ENCODE data around the gene STX5.
"Not testable (repeated sequence)": the region's sequence is repeated elsewhere in the genome, so short reads cannot be mapped to it uniquely, and the experiment has no call there.

STX5 gene

GRCh38 chr11:62831520-62832335, at the start of gene STX5:
TSS of gene STX5 (minus strand) at chr11:62832051. CDS start at chr11:62831243, 808 bp downstream.
- DNase-seq = peak; percentile 99 to 100 (median 100)
- intact Hi-C loops (cut with DNase I) = loop anchor here (10.0 kb wide), 3 partner anchors 47 to 237 kb away; partner anchors contain the start of genes HNRNPUL2, TMEM179B, TTC9C and TUT1

- intact Hi-C loops (cut with DNase I) = no loop called here
- peak; percentile 73 to 94 (median 88) for DNase-seq
Observed at GRCh38 chr11:62880803-62881578, 49.1 kb upstream of the STX5 start, which contains the start of gene SLC3A2. TSS of gene SLC3A2 (plus strand) at chr11:62880896. CDS start at chr11:62881024, 128 bp downstream.

GRCh38 chr11:62880231-62880802, 48.5 kb upstream of the STX5 start:
- DNase-seq = peak in 6 of 42 donors; percentile 18 to 82 (median 26)
- intact Hi-C loops (cut with DNase I) = no loop called here

GRCh38 chr11:62879235-62879978, 47.6 kb upstream of the STX5 start:
- intact Hi-C loops (cut with DNase I) = no loop called here
- DNase-seq = peak in 23 of 42 donors; percentile 7 to 72 (median 46)

- intact Hi-C loops (cut with DNase I) = no loop called here
Observed at GRCh38 chr11:62876712-62877111, 44.9 kb upstream of the STX5 start.

GRCh38 chr11:62875698-62876478, 44.0 kb upstream of the STX5 start:
- no peak for DNase-seq
- intact Hi-C loops (cut with DNase I) = no loop called here

More at GRCh38 chr11:62876712-62877111, 44.9 kb upstream of the STX5 start:
- DNase-seq = no peak

GRCh38 chr11:62874851-62875250, 43.0 kb upstream of the STX5 start:
- intact Hi-C loops (cut with DNase I) = no loop called here
- no peak for DNase-seq

GRCh38 chr11:62865635-62866034, 33.8 kb upstream of the STX5 start:
- intact Hi-C loops (cut with DNase I) = no loop called here
- DNase-seq = no peak

GRCh38 chr11:62863687-62864335, 32.0 kb upstream of the STX5 start:
- intact Hi-C loops (cut with DNase I) = no loop called here
- DNase-seq = no peak

GRCh38 chr11:62861564-62862192, 29.8 kb upstream of the STX5 start:
- DNase-seq; intact Hi-C loops (cut with DNase I): not testable (repeated sequence)

GRCh38 chr11:62860835-62861563, 29.1 kb upstream of the STX5 start:
- DNase-seq = no peak
- intact Hi-C loops (cut with DNase I) = no loop called here

- intact Hi-C loops (cut with DNase I) = loop anchor here (5.0 kb wide), 1 partner anchor 67 kb away; the partner anchor contains the start of gene TMEM223
- not testable (repeated sequence) for DNase-seq
Observed at GRCh38 chr11:62859281-62859703, 27.4 kb upstream of the STX5 start.

- intact Hi-C loops (cut with DNase I) = loop anchor here (5.0 kb wide), 1 partner anchor 66 kb away; the partner anchor contains the start of gene TMEM223
- DNase-seq = no peak
Observed at GRCh38 chr11:62858201-62858600, 26.4 kb upstream of the STX5 start.

GRCh38 chr11:62857541-62857982, 25.7 kb upstream of the STX5 start:
- intact Hi-C loops (cut with DNase I) = loop anchor here (5.0 kb wide), 1 partner anchor 65 kb away; the partner anchor contains the start of gene TMEM223

GRCh38 chr11:62856333-62856895, 24.6 kb upstream of the STX5 start:
- DNase-seq = peak in 1 of 42 donors; percentile 18
- intact Hi-C loops (cut with DNase I) = loop anchor here (5.0 kb wide), 1 partner anchor 64 kb away; the partner anchor contains the start of gene TMEM223

More at GRCh38 chr11:62857541-62857982, 25.7 kb upstream of the STX5 start:
- DNase-seq = no peak

Data from head of caudate nucleus (tissue), 42 donors.